Measurements from ENCODE around the gene PXMP4. TPM values are rescaled to one million over a fixed set of nuclear protein-coding genes. Genes with fewer than 3 reads are reported as not detected.

PXMP4 gene
- total RNA-seq, 2 donors from 2014 or later: 12.8 to 16.9 TPM

GRCh38 chr20:33727806-33728205 lies 7.7 kb upstream of the PXMP4 start:
- no peak for ATAC-seq (replicated peaks in 1 of 2)
- Mint-ChIP-seq H3K4me1 (ENCODE audit: low read depth) (peaks cover 14% of the 10 kb centered on the region), H3K27ac (no peak overlapping the region), H3K9me3 (no peaks in the 10 kb centered on the region), H3K4me3 (no peak overlapping the region), H3K36me3 (ENCODE audit: insufficient read depth in 2 of 2) (no peaks in the 10 kb centered on the region), H3K27me3 (ENCODE audit: low read depth) (no peaks in the 10 kb centered on the region)
- DNase-seq: no peak

GRCh38 chr20:33727115-33727479 lies 7.0 kb upstream of the PXMP4 start:
- Mint-ChIP-seq H3K36me3 (ENCODE audit: insufficient read depth in 2 of 2) (no peaks in the 10 kb centered on the region), H3K9me3 (no peaks in the 10 kb centered on the region), H3K4me1 (ENCODE audit: low read depth) (peaks cover 10% of the 10 kb centered on the region), H3K4me3 (no peak overlapping the region), H3K27me3 (ENCODE audit: low read depth) (no peaks in the 10 kb centered on the region), H3K27ac (no peak overlapping the region)
- no peak for ATAC-seq (replicated peaks in 1 of 2)
- no peak for DNase-seq

GRCh38 chr20:33725607-33726264 lies 5.6 kb upstream of the PXMP4 start:
- H3K27ac Mint-ChIP-seq: no peak overlapping the region
- no peak overlapping the region for H3K4me3 Mint-ChIP-seq
- no peak for ATAC-seq (replicated peaks in 1 of 2)
- H3K27me3 Mint-ChIP-seq (ENCODE audit: low read depth): no peaks in the 10 kb centered on the region
- peaks cover 0 to 3% of the 10 kb centered on the region in 2 donors for H3K9me3 Mint-ChIP-seq
- peaks cover 8% of the 10 kb centered on the region for H3K4me1 Mint-ChIP-seq (ENCODE audit: low read depth)
- peaks cover 0 to 2% of the 10 kb centered on the region in 2 donors for H3K36me3 Mint-ChIP-seq (ENCODE audit: insufficient read depth in 2 of 2)
- DNase-seq: no peak

- peaks cover 2 to 3% of the 10 kb centered on the region in 2 donors for H3K9me3 Mint-ChIP-seq
- no peaks in the 10 kb centered on the region for H3K27me3 Mint-ChIP-seq (ENCODE audit: low read depth)
- no peak overlapping the region for H3K27ac Mint-ChIP-seq
- H3K4me1 Mint-ChIP-seq (ENCODE audit: low read depth): peaks cover 16% of the 10 kb centered on the region
- DNase-seq (no peak), ATAC-seq (replicated peaks in 1 of 2) (no peak)
- H3K4me3 Mint-ChIP-seq: no peak overlapping the region
- peaks cover 0 to 4% of the 10 kb centered on the region in 2 donors for H3K36me3 Mint-ChIP-seq (ENCODE audit: insufficient read depth in 2 of 2)
Measured at GRCh38 chr20:33724439-33725094, 4.5 kb upstream of the PXMP4 start.

GRCh38 chr20:33721391-33722140 lies 1.5 kb upstream of the PXMP4 start:
- peak overlapping the region; percentile 73 for H3K27ac Mint-ChIP-seq
- H3K36me3 Mint-ChIP-seq (ENCODE audit: insufficient read depth in 2 of 2): peaks cover 0 to 4% of the 10 kb centered on the region in 2 donors
- no peaks in the 10 kb centered on the region for H3K27me3 Mint-ChIP-seq (ENCODE audit: low read depth)
- ATAC-seq (replicated peaks in 1 of 2) (no peak), DNase-seq (no peak)
- peak overlapping the region; percentile 87 to 94 for H3K4me3 Mint-ChIP-seq
- peaks cover 2 to 3% of the 10 kb centered on the region in 2 donors for H3K9me3 Mint-ChIP-seq
- peaks cover 27% of the 10 kb centered on the region for H3K4me1 Mint-ChIP-seq (ENCODE audit: low read depth)

GRCh38 chr20:33719277-33719988 lies 677 bp downstream of the PXMP4 start:
- H3K27ac Mint-ChIP-seq: peak overlapping the region; percentile 31
- no peaks in the 10 kb centered on the region for H3K27me3 Mint-ChIP-seq (ENCODE audit: low read depth)
- H3K36me3 Mint-ChIP-seq (ENCODE audit: insufficient read depth in 2 of 2): peaks cover 0 to 4% of the 10 kb centered on the region in 2 donors
- peaks cover 2 to 3% of the 10 kb centered on the region in 2 donors for H3K9me3 Mint-ChIP-seq
- ATAC-seq (replicated peaks in 1 of 2): peak in 1 of 2 donors; percentile 0
- H3K4me1 Mint-ChIP-seq (ENCODE audit: low read depth): peaks cover 27% of the 10 kb centered on the region
- peak overlapping the region; percentile 68 to 94 for H3K4me3 Mint-ChIP-seq
- DNase-seq: peak in 1 of 2 donors; percentile 8

- Mint-ChIP-seq H3K4me1 (ENCODE audit: low read depth) (peaks cover 26% of the 10 kb centered on the region), H3K4me3 (no peak overlapping the region), H3K36me3 (ENCODE audit: insufficient read depth in 2 of 2) (peaks cover 4 to 10% of the 10 kb centered on the region in 2 donors), H3K27me3 (ENCODE audit: low read depth) (no peaks in the 10 kb centered on the region), H3K9me3 (peaks cover 2 to 3% of the 10 kb centered on the region in 2 donors), H3K27ac (no peak overlapping the region)
- no peak for DNase-seq
- no peak for ATAC-seq (replicated peaks in 1 of 2)
Measured at GRCh38 chr20:33716498-33716897, 3.6 kb downstream of the PXMP4 start.

GRCh38 chr20:33713865-33714367 lies 6.2 kb downstream of the PXMP4 start:
- Mint-ChIP-seq H3K4me1 (ENCODE audit: low read depth) (peaks cover 25% of the 10 kb centered on the region), H3K36me3 (ENCODE audit: insufficient read depth in 2 of 2) (peaks cover 3 to 13% of the 10 kb centered on the region in 2 donors), H3K27me3 (ENCODE audit: low read depth) (no peaks in the 10 kb centered on the region), H3K27ac (no peak overlapping the region), H3K9me3 (no peaks in the 10 kb centered on the region), H3K4me3 (no peak overlapping the region)
- no peak for DNase-seq
- no peak for ATAC-seq (replicated peaks in 1 of 2)

- Mint-ChIP-seq H3K4me3 (no peak overlapping the region), H3K27ac (no peak overlapping the region), H3K9me3 (no peaks in the 10 kb centered on the region)
Measured at GRCh38 chr20:33711446-33711738, 8.7 kb downstream of the PXMP4 start.

GRCh38 chr20:33710681-33711445 lies 9.2 kb downstream of the PXMP4 start:
- Mint-ChIP-seq H3K36me3 (ENCODE audit: insufficient read depth in 2 of 2) (peaks cover 3 to 13% of the 10 kb centered on the region in 2 donors), H3K4me1 (ENCODE audit: low read depth) (peaks cover 23% of the 10 kb centered on the region), H3K27ac (peak overlapping the region; percentile 72), H3K4me3 (no peak overlapping the region), H3K27me3 (ENCODE audit: low read depth) (no peaks in the 10 kb centered on the region), H3K9me3 (no peaks in the 10 kb centered on the region)
- DNase-seq: no peak
- ATAC-seq (replicated peaks in 1 of 2): no peak

More at GRCh38 chr20:33711446-33711738, 8.7 kb downstream of the PXMP4 start:
- peaks cover 3 to 13% of the 10 kb centered on the region in 2 donors for H3K36me3 Mint-ChIP-seq (ENCODE audit: insufficient read depth in 2 of 2)
- ATAC-seq (replicated peaks in 1 of 2): no peak
- DNase-seq: no peak
- no peaks in the 10 kb centered on the region for H3K27me3 Mint-ChIP-seq (ENCODE audit: low read depth)
- H3K4me1 Mint-ChIP-seq (ENCODE audit: low read depth): peaks cover 23% of the 10 kb centered on the region

GRCh38 chr20:33709905-33710541 lies 10.1 kb downstream of the PXMP4 start:
- no peak overlapping the region for H3K4me3 Mint-ChIP-seq
- no peaks in the 10 kb centered on the region for H3K9me3 Mint-ChIP-seq
- H3K4me1 Mint-ChIP-seq (ENCODE audit: low read depth): peaks cover 23% of the 10 kb centered on the region
- H3K27ac Mint-ChIP-seq: peak overlapping the region; percentile 84
- DNase-seq: no peak
- peaks cover 3 to 13% of the 10 kb centered on the region in 2 donors for H3K36me3 Mint-ChIP-seq (ENCODE audit: insufficient read depth in 2 of 2)
- no peaks in the 10 kb centered on the region for H3K27me3 Mint-ChIP-seq (ENCODE audit: low read depth)
- ATAC-seq (replicated peaks in 1 of 2): peak; percentile 7 to 49

- ATAC-seq (replicated peaks in 1 of 2) (peak; percentile 76 to 85), DNase-seq (peak; percentile 9 to 29)
- Mint-ChIP-seq H3K9me3 (no peaks in the 10 kb centered on the region), H3K4me3 (peak overlapping the region in 1 of 2 donors; percentile 30), H3K27ac (peak overlapping the region; percentile 88), H3K4me1 (ENCODE audit: low read depth) (peaks cover 23% of the 10 kb centered on the region), H3K36me3 (ENCODE audit: insufficient read depth in 2 of 2) (peaks cover 3 to 13% of the 10 kb centered on the region in 2 donors), H3K27me3 (ENCODE audit: low read depth) (no peaks in the 10 kb centered on the region)
Measured at GRCh38 chr20:33709398-33709797, 10.7 kb downstream of the PXMP4 start.
